ENCODE measurements around the gene PLCB4. TPM values are rescaled to one million over a fixed set of nuclear protein-coding genes. Genes with fewer than 3 reads are reported as not detected.
A peak's percentile ranks its signal among the peaks of the same experiment; 100 is the strongest.

Gene PLCB4
- total RNA-seq, 1 experiment from 2014 or later, result 10.1 TPM

- Histone ChIP-seq H4K5ac (ENCODE audit: insufficient read length, low read depth, low read length) (no peak overlapping the region), H3K18ac (ENCODE audit: insufficient read length, low read depth, low read length) (no peak overlapping the region), H3K79me2 (ENCODE audit: insufficient read depth, low read length) (no peaks in the 10 kb centered on the region), H3K9me3 (ENCODE audit: control insufficient read depth, low read depth, low read length) (no peaks in the 10 kb centered on the region), H3K14ac (ENCODE audit: insufficient read depth, low read length) (no peak overlapping the region), H2BK20ac (ENCODE audit: low read depth, low read length, poor library complexity, severe bottlenecking) (no peak overlapping the region), H4K8ac (replicated peaks; ENCODE audit: insufficient read length, low read depth, low read length) (no peak overlapping the region), H3K4me1 (ENCODE audit: insufficient read depth, low read length) (no peaks in the 10 kb centered on the region), H2AK5ac (ENCODE audit: insufficient read length, low read length) (no peak overlapping the region), H3K27me3 (ENCODE audit: insufficient read depth, low read length) (no peaks in the 10 kb centered on the region), H4K91ac (ENCODE audit: insufficient read length, low read depth, low read length) (no peak overlapping the region), H3K23ac (ENCODE audit: insufficient read length, low read depth, low read length) (no peak overlapping the region), H3K27ac (ENCODE audit: insufficient read length, low read depth, low read length) (no peak overlapping the region), H2BK12ac (ENCODE audit: insufficient read length, low read depth, low read length) (no peak overlapping the region), H3K4me2 (ENCODE audit: insufficient read depth, insufficient read length, low read length) (no peak overlapping the region), H2AFZ (ENCODE audit: low read length) (no peak overlapping the region), H3K79me1 (ENCODE audit: insufficient read depth, low read depth, low read length, poor library complexity, severe bottlenecking) (no peaks in the 10 kb centered on the region), H3T11ph (ENCODE audit: low read length) (no peak overlapping the region), H2BK120ac (ENCODE audit: low read depth, low read length, poor library complexity, severe bottlenecking) (no peak overlapping the region), H2BK5ac (ENCODE audit: insufficient read length, low read length) (no peak overlapping the region), H3K9ac (ENCODE audit: extremely low read depth, insufficient read length, low read length) (no peak overlapping the region), H4K20me1 (ENCODE audit: control insufficient read depth, insufficient read depth, insufficient read length) (no peaks in the 10 kb centered on the region), H2BK15ac (ENCODE audit: low read depth, low read length) (no peak overlapping the region), H3K4ac (ENCODE audit: low read depth, low read length) (no peak overlapping the region), H3K23me2 (ENCODE audit: insufficient read length, low read depth, low read length, poor library complexity, severe bottlenecking) (no peaks in the 10 kb centered on the region), H3K56ac (ENCODE audit: insufficient read length, low read depth, low read length) (no peak overlapping the region)
- no peak for TF ChIP-seq CTCF (conservative IDR thresholded peaks at IDR 0.05)
- Mint-ChIP-seq H3K9me3 (no peaks in the 10 kb centered on the region; a peak in 1 of 5 replicates), H3K4me1 (peaks cover 5 to 7% of the 10 kb centered on the region in 2 experiments), H3K27ac (peak overlapping the region in 1 of 3 experiments; percentile 3; a peak in 1 of 7 replicates), H3K36me3 (ENCODE audit: insufficient read depth in 1 of 3, low read depth in 3 of 3) (peaks cover 0 to 5% (median 0%) of the 10 kb centered on the region in 3 experiments; a peak in 2 of 7 replicates), H3K27me3 (ENCODE audit: low read depth) (no peaks in the 10 kb centered on the region), H3K4me3 (no peak overlapping the region)
- no peak for DNase-seq
- WGBS (ENCODE audit: extremely low coverage, insufficient read length, low lambda C conversion rate), result no CpG with 5 or more reads among the region's 1 CpG
Measured at GRCh38 chr20:9353916-9354276, 285.0 kb downstream of the PLCB4 start.
